WERI-Rb-1 (cell line): ENCODE measurements around the gene COLEC11.
"Not testable (repeated sequence)": the region's sequence is repeated elsewhere in the genome, so short reads cannot be mapped to it uniquely, and the experiment has no call there.

Experiments used
- DNase-seq: peaks from one replicate; pipeline ENCODE4 v3.0.0-alpha.2; 2020
- H3K27ac ChIP-seq: fragments of 250-450 bp; sonication (Bioruptor Pico); 2 replicates; pipeline ENCODE4 v1.5.1; 2020; ENCODE audit warnings: mild to moderate bottlenecking, moderate library complexity
- H3K27me3 ChIP-seq: fragments of 250-450 bp; sonication (Bioruptor Pico); 2 replicates; pipeline ENCODE4 v1.5.1; 2021; ENCODE audit warnings: mild to moderate bottlenecking, low read depth, moderate library complexity; ENCODE audit not compliant: insufficient read depth, severe bottlenecking
- H3K36me3 ChIP-seq: fragments of 250-450 bp; sonication (Bioruptor Pico); 2 replicates; pipeline ENCODE4 v1.5.1; 2020; ENCODE audit warnings: mild to moderate bottlenecking, moderate library complexity
- H3K4me3 ChIP-seq: 2 replicates; pipeline ENCODE4 v1.5.1; 2011; ENCODE audit warnings: low read depth, mild to moderate bottlenecking, control low read depth, low read length
- H3K9me3 ChIP-seq: fragments of 250-450 bp; sonication (Bioruptor Pico); 2 replicates; pipeline ENCODE4 v1.5.1; 2021; ENCODE audit warnings: mild to moderate bottlenecking, moderate library complexity; ENCODE audit not compliant: severe bottlenecking
- CTCF ChIP-seq: IDR thresholded peaks from 2 replicates; pipeline ENCODE4 v1.5.1; 2011; ENCODE audit warnings: low read depth, mild to moderate bottlenecking, control low read depth, inconsistent platforms, low read length

COLEC11 gene

GRCh38 chr2:3633982-3634595 lies 39.2 kb downstream of the COLEC11 start:
- Histone ChIP-seq H3K27me3 (no peaks in the 10 kb centered on the region), H3K4me3 (no peak overlapping the region), H3K27ac (no peak overlapping the region), H3K9me3 (no peaks in the 10 kb centered on the region), H3K36me3 (no peaks in the 10 kb centered on the region; the same call in 1 of the 2 replicates)
- TF ChIP-seq CTCF: no peak
- no peak for DNase-seq

GRCh38 chr2:3634596-3635121 lies 39.7 kb downstream of the COLEC11 start:
- DNase-seq: peak; percentile 7
- Histone ChIP-seq H3K27me3 (no peaks in the 10 kb centered on the region), H3K27ac (no peak overlapping the region), H3K36me3 (no peaks in the 10 kb centered on the region; the same call in 1 of the 2 replicates), H3K9me3 (no peaks in the 10 kb centered on the region), H3K4me3 (no peak overlapping the region)
- no peak for TF ChIP-seq CTCF

- Histone ChIP-seq H3K9me3 (no peaks in the 10 kb centered on the region), H3K36me3 (no peaks in the 10 kb centered on the region; the same call in 1 of the 2 replicates), H3K27me3 (no peaks in the 10 kb centered on the region), H3K4me3 (no peak overlapping the region), H3K27ac (no peak overlapping the region)
- peak; percentile 6 for DNase-seq
- TF ChIP-seq CTCF: no peak
Observed at GRCh38 chr2:3635171-3635974, 40.5 kb downstream of the COLEC11 start.

GRCh38 chr2:3635975-3636327 lies 41.0 kb downstream of the COLEC11 start:
- not testable (repeated sequence) for H3K9me3 ChIP-seq, H3K4me3 ChIP-seq, H3K27me3 ChIP-seq, H3K27ac ChIP-seq, H3K36me3 ChIP-seq, DNase-seq

- DNase-seq: peak; percentile 10
- Histone ChIP-seq H3K4me3 (no peak overlapping the region), H3K27me3 (no peaks in the 10 kb centered on the region), H3K9me3 (no peaks in the 10 kb centered on the region), H3K27ac (no peak overlapping the region), H3K36me3 (no peaks in the 10 kb centered on the region; the same call in 1 of the 2 replicates)
- TF ChIP-seq CTCF: no peak
Observed at GRCh38 chr2:3636586-3637310, 41.8 kb downstream of the COLEC11 start.

- H3K27ac ChIP-seq: no peak overlapping the region
- H3K9me3 ChIP-seq: no peaks in the 10 kb centered on the region
- no peak for TF ChIP-seq CTCF
- no peaks in the 10 kb centered on the region for H3K27me3 ChIP-seq
- DNase-seq: no peak
- H3K4me3 ChIP-seq: no peak overlapping the region
- H3K36me3 ChIP-seq: no peaks in the 10 kb centered on the region; the same call in 1 of the 2 replicates
Observed at GRCh38 chr2:3637311-3637675, 42.4 kb downstream of the COLEC11 start.
